NAMALWA (cell line): Measurements from ENCODE around the gene ZSCAN32.
A peak's percentile ranks its signal among the peaks of the same experiment; 100 is the strongest.

Experiments used
- DNase-seq: peaks from one replicate; pipeline ENCODE4 v3.0.0-alpha.2; 2015; ENCODE audit warnings: low spot score

The ZSCAN32 gene

DNA sequence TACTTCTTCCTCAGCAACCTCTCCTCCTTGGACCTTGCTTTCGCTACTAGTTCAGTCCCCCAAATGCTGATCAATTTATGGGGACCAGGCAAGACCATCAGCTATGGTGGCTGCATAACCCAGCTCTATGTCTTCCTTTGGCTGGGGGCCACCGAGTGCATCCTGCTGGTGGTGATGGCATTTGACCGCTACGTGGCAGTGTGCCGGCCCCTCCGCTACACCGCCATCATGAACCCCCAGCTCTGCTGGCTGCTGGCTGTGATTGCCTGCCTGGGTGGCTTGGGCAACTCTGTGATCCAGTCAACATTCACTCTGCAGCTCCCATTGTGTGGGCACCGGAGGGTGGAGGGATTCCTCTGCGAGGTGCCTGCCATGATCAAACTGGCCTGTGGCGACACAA is 44.7 kb downstream of the ZSCAN32 start:
- DNase-seq, result no peak

DNA sequence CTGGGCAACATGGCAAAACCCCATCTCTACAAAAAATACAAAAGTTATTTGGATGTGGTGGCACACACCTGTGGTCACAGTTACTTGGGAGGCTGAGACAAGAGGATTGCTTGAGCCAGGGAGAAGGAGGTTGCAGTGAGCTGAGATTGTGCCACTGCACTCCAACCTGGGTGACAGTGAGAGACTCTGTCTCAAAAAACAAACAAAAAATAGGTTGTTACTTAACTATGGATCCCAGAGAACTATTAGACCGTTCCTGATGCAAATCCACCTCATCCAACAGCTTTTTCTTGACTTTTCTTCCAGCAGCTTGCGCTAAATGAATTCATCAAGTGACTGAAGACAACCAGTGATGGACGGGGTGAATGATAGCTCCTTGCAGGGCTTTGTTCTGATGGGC is 45.2 kb downstream of the ZSCAN32 start, which contains the start of gene OR2C1:
Gene OR2C1 (plus strand): TSS at position 301 of the 400 bp plus-strand sequence. CDS start 52 bp downstream, at position 353.
- no peak for DNase-seq

DNA sequence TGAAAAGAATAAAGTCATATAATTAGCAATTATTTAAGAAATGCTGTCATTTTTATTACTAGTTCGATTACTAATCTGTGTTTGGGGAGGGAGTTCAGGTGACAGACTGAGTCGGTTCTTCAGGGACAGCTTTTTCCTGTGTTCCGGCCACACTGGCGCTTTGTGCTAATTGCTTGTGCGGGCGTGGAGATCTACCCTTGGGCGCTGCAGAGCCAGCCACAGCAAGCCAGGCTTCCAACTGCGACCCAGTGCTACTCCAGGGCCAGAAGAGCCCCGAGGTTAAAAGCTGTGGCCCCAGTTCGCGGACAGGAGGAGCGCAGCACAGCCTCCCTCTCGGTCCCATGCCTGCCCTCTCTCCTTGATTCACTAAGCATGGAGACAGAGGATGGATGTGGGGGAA is 51.6 kb downstream of the ZSCAN32 start:
- DNase-seq, result no peak

DNA sequence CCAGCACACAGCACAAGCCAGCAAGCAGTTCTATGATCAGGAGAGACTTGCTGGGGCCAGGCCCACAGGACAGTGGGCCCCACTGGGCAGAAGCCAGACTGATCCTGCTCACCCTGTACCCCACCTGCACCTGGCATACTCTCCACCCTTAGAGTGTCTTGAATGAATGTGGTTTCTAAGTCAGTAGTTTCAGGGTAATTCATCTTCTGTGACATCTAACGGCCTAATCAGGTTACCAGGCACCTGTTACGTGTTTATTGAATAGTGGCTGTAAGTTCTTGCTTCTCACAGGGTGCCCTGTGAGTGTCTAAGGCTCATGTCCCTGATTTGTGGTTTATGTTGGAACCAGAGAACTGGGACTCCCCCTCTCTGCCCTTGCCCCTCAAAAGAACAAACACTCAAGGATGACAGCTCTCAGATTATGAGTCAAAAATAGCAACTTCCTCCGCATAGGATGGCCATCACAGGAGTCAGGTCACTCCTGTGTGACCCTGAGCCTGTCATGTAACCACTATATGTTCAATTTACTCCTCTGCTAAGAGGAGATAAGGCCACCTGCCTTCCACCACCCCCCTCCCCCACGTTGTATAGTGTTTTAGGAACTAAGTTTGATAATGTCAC is 52.1 kb downstream of the ZSCAN32 start:
- DNase-seq, result peak; percentile 76

DNA sequence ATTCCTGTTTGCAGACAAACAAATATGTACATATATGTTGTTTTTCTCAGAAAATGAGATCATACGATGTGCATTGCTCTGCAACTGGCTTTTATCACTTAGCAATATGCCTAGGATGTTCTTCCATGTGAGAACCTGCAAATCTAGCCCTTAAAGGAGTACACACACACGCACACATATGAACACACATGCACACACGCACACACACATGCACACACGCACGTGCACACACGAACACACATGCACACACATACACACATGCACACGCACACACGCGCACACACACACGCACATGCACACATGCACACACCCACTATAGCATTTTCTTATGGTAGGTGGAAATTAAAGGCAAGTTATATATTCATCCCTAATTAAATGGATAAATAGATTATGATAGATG is 53.2 kb downstream of the ZSCAN32 start:
- no peak for DNase-seq

DNA sequence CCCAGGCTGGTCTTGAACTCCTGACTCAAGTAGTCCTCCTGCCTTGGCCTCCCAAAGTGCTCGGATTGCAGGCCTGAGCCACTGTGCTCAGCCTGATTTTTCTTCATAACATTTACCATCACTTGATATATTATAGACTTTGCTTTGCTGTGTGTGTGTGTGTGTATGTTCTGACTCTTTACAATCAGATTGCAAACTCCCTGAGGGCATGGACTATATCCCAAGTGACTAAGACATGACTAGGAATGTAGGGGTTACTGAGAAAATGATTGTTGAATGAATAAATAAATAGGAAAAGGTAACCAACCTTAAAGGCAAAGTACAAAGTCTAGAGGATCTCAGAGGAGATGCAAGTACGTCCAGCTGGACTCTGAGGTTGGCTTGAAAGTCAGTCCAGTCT is 54.8 kb downstream of the ZSCAN32 start:
- no peak for DNase-seq
